ENCODE results near the gene TMPRSS11B.
"Not testable (repeated sequence)": the region's sequence is repeated elsewhere in the genome, so short reads cannot be mapped to it uniquely, and the experiment has no call there.

Gene TMPRSS11B, protein sequence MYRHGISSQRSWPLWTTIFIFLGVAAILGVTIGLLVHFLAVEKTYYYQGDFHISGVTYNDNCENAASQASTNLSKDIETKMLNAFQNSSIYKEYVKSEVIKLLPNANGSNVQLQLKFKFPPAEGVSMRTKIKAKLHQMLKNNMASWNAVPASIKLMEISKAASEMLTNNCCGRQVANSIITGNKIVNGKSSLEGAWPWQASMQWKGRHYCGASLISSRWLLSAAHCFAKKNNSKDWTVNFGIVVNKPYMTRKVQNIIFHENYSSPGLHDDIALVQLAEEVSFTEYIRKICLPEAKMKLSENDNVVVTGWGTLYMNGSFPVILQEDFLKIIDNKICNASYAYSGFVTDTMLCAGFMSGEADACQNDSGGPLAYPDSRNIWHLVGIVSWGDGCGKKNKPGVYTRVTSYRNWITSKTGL

DNA sequence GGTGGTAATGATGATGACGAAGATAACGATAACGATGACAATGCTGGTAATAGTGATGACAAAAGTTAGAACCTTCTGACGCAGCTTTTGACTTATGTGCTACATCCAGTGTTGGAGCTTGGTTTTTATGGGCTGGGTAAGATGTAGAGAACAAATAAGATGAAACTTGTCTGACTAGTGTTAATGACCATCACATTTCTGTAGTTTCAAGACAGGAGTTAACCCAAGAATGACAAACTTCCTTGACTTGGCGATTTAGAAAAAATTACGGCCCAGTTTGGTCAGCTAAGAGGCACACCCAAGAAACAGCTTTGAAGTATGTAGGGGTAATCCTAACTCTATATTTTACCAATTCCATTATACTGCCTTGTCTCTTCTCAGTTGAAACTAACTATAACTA is at the start of gene TMPRSS11B:
Gene TMPRSS11B, minus strand, starts transcription at position 101 of the 400 bp plus-strand sequence. CDS start 136 bp downstream, outside the sequence.
- DNase-seq, result no peak

DNA sequence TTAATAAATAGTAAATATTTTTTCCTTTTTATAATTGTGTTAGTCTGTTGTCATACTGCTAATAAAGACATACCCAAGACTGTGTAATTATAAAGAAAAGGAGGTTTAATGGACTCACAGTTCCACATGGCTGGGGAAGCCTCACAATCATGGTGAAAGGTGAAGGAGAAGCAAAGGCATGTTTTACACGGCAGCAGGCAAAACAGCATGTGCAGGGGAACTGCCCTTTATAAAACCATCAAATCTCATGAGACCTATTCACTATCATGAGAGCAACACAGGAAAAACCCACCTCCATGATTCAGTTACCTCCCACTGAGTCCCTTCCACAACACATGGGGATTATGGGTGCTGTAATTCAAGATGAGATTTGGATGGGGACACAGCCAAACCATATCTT is 45.8 kb upstream of the TMPRSS11B start:
- DNase-seq, result no peak

DNA sequence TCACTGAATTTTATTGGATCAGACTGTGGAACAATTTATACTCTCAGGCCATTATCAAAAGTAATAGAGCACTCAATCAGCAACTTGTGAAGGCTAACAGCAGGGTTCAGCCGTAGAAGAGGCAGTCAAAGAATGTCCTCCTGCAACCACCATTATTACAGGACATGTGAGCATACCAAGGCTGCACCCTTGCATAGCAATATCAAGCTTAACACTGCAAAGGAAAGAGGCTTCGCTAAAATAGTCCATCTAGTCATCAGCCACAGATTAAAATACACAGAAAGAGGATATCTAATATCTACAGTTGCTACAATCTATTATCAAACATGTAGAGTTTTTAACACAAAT is 42.9 kb upstream of the TMPRSS11B start:
- no peak for DNase-seq

DNA sequence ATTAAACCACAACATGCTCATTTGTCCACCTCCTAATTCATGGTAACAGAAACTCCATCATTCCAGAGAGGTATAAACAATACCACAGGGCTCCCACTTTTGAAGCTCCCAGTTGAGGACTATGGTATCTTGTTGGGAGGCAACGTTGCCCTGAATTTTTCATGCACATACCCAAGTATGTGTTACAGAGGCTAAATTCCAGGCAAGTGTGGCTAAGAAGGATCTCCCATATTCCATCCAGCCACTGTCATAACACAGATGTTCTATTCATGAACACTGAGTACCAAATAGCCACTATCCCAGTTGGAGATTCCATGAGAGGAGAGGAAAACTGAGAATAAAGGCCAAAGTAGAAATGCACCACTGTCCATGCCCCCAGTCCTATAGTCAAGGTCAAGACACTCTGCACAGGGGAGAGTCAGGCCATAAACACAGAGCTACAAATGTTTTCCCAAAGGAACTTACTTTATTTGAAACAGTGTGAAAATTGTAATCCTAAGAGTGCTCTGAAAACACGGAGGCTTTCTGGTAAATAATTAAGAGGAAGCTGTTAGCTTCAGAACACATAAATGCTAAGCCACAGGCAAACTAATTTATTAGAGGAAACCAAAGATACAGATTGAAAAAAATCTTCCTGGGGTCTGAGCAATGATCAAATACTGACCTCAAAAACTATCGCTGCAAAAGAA is 42.4 kb upstream of the TMPRSS11B start:
- no peak for DNase-seq

DNA sequence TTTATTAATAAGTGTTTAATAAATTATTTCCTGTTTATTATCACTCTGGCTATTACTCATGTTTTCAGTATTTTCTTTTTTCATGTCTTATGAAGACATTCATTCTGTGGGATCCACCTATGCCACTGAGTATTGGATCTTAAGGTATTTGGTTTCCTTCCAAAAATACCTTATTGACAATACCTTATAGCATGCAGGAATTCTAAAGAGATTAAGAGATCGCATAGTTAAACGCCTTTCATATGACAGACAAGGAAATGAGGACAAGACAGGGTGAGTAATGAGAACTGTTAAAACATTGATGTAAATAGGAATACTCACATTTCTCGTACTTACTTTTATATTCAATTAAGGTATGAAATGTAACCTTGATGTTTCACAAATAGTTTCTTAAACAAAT is 38.2 kb upstream of the TMPRSS11B start:
- DNase-seq, result no peak

DNA sequence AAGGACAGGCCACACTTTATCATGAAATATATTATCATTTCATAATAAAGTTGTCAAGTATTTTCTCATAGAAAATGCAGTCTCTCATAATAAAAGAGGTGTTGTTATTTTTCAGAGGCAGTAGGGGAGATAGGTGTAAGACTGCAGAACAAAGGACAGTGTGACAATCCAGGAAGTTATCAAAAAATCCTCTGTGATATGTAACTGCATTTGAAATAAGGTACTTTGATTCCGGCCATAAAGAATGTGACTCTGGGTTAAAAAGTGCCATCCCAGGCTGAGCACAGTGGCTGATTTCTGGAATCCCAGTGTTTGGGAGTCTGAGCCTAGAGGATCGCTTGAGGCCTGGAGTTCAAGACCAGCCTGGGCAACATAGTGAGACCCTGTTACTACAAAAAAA is 37.6 kb upstream of the TMPRSS11B start:
- DNase-seq, result no peak

DNA sequence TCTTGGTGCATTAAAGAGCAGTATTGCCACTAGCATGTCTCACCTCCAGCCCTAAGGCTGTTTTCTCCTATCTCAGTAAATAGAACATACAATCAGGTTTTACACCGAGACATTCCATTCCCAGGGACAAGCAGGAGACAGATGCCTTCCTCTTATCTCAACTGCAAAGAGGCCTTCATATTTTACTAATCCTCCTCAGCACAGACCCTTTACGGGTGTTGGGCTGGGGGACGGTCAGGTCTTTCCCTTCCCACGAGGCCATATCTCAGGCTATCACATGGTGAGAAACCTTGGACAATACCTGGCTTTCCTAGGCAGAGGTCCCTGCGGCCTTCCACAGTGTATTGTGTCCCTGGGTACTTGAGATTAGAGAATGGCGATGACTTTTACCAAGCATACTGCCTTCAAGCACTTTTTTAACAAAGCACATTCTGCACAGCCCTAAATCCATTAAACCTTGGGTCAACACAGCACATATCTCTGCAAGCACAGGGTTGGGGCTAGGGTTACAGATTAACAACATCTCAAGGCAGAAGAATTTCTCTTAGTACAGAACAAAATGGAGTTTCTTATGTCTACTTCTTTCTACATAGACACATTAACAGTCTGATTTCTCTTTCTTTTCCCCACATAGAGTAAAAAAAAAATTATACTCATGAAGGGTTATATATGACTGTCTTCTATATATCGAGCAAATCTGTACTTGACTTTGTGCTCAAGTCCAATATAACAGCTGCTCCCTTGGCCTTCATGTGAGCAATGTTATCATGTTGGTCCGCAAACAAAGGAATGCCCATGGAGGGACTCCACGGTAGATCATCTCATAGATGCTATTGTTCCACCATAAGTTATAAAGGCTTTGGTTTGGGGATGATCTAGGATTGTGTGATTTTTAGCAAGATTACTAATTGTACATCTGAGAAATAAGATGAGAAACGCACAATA is 36.6 kb upstream of the TMPRSS11B start:
- not testable (repeated sequence) for DNase-seq

DNA sequence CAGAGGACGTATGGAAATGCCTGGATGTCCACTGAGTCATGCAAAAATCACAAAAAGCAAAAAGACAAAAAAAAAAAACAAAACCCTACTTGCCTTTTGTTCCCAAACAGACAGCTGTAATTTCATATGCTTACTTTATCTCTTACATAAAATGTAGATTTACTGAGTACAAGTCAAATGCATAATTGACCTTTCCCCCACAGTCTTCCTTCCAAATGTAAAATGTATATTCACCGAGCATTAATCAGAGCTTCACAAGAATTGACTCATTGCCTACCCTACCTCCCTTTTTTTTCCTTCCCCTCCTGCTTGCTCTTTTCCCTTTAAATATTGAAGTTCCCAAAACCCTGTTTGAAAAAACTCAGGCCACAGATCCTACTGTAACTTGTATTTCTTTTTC is 32.5 kb upstream of the TMPRSS11B start:
- no peak for DNase-seq

DNA sequence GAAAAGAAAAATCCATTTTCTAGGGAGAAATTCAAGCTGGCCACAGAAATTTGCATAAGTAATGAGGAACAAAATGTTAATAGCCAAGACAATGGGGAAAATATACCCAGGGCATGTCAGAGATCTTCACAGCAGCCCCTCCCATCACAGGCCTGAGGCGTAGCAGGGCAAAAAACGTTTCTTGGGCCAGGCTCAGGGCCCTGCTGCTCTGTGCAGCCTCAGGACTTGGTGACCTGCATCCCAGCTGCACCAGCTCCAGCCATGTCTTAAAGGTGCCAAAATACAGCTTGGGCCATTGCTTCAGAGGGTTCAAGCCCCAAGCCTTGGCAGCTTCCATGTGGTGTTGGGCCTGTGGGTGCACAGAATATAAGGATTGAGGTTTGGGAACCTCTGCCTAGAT is 32.1 kb upstream of the TMPRSS11B start:
- DNase-seq, result no peak

DNA sequence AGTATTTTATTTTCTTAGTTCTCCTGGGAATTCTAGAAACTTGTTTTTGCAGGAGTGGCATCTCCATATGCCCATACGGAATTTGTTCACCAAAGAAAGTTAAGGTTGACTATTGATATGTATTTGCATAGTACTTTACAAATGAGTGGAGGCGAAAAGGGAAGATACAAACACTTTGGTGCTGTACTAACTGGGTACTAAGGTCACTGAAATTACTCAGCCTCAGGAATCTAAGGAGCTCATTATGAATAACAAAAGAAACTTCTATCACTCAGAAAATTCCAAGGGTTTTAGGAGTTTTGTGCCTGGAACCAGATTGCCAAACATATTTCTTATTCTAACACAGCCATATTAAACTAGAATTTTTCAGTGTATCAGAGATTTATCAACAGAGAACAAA is 27.4 kb upstream of the TMPRSS11B start:
- no peak for DNase-seq

DNA sequence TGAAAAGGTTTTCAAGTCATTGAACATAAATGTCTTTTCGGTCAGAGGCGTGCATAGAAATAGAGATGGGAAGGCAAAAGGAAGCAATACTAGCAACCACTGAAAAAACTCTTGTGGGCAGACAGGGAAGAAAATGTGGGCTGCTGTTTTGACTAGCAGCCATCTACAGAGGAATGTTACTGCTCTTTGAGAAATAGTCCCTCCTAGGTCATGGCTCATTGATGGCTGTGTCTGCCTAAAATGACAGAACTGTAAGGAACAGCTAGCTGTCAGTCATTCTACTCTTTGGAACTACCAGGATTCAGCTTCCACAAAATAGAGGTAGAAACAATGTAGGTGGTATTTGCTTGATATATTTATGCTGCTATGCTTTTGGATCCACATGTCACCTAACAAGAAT is 26.9 kb upstream of the TMPRSS11B start:
- DNase-seq, result no peak

DNA sequence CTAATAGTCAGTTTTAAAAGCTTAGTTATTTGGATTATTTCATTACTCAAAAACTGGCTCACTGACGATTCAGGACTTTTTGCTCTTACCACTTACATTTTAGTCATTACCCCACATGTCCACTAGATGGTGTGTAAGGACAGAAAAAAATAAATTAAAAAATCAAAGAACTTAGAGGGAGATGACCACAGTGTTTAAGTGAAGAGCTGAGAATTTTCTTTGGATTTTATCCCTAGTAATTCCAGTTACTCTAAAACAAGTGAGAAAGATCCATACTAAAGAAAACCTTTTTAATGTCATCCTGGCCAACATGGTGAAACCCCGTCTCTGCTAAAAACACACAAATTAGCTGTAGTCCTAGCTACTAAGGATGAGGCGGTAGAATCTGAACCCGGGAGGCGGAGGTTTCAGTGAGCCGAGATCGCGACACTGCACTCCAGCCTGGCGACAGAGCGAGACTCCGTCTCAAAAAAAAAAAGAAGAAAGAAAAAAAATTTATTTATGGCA is 26.4 kb upstream of the TMPRSS11B start:
- no peak for DNase-seq

DNA sequence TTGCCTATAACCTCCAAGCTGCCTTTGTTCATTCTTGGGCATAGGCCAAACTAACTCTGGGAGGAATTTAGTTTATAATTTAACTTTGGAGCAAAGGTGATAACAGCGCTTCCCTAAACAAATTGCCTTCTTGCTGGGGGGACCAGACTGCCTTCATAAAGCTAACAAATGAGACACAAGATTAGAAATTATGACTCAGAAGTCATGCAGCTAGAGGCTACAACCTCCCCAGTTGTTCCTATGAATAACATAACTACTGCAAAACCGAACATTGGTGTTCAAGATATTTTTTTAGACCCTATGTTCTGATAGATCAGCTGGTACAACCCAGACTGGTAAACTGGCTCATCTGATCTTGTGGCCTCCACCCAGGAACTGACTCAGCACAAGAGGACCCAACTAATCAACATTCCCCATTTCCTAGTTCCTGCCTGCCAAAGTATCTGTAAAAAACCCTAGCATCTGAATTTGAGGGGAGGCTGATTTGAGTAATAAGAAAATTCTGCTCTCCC is 22.0 kb upstream of the TMPRSS11B start:
- no peak for DNase-seq

DNA sequence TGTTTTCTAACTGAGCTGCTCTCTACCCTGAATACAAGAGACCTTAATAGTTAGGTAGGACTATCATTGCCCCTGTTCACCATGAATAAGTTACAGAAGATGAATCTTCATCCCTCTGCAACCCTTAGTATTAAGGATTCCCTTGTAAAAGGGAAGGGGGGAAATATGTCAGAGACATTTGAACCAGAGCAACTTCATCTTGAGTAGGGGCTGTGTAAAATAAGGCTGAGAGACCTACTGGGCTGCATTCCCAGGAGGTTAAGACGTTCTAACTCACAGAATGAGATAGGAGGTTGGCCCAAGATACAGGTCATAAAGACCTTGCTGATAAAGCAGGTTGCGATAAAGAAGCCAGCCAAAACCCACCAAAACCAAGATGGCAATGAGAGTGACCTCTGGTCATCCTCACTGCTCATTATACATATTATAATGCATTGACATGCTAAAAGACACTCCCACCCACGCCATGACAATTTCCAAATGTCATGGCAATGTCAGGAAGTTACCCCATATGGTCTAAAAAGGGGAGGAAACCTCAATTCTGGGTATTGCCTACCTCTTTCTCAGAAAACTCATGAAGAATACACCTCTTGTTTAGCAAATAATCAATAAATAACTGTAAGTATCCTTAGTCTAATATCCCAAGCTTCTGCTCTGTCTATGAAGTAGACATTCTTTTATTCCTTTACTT is 19.5 kb upstream of the TMPRSS11B start:
- no peak for DNase-seq

DNA sequence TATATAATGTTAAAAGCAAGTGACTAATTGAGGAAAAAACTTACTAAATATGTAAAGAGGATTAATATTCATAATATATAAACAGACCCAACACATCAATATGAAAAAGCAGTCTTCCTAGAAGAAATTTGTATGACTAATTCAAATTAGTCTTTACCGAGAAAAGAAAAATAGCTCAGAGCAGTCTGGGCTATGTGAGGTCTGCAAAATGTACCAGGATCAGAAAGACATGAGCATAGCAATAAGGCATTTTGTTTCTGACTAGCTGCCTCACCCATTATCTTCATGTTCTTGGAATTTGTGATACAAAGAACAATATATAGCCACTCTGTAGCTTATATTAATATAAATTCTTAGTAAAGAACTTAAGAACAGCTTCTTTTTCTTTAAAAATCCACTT is 13.7 kb upstream of the TMPRSS11B start:
- DNase-seq, result no peak

DNA sequence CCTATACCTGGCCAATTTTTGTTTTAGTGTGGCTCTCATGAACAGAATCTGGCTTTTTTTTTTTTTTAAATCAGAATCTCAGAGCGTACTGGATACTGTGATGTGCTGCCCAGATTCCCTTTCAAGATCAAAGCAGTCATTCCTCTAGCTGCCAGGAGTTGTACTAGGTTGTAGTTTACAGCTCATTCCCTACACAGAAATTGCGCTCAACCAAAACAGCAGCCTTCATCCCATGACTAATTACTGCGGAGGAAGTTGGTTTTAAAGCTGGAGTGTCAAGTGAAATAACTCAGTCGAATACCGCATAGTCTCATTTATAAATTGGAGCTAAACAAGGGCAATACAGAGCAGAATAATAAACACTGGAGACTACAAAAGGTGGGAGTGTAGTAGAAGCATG is 12.2 kb upstream of the TMPRSS11B start:
- DNase-seq, result no peak

DNA sequence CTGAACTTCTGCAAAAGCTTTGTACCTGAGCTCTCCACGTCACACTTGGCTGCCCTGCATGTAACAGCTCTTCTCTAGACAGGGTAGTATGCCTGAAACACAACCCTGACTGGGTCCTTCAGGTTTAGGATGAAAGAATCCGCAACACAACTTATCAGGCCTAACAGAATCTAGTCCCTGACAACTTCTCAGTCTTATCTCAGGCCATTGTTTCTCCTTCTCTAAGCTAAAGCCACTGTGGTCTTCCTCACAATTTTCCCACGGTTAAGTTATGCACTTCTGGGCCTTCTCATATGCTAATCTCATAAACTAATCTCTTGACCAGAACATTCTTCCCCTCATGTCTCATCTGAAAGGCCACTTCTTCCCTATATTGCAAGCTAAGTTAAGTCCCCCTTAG is 10.8 kb upstream of the TMPRSS11B start:
- no peak for DNase-seq

DNA sequence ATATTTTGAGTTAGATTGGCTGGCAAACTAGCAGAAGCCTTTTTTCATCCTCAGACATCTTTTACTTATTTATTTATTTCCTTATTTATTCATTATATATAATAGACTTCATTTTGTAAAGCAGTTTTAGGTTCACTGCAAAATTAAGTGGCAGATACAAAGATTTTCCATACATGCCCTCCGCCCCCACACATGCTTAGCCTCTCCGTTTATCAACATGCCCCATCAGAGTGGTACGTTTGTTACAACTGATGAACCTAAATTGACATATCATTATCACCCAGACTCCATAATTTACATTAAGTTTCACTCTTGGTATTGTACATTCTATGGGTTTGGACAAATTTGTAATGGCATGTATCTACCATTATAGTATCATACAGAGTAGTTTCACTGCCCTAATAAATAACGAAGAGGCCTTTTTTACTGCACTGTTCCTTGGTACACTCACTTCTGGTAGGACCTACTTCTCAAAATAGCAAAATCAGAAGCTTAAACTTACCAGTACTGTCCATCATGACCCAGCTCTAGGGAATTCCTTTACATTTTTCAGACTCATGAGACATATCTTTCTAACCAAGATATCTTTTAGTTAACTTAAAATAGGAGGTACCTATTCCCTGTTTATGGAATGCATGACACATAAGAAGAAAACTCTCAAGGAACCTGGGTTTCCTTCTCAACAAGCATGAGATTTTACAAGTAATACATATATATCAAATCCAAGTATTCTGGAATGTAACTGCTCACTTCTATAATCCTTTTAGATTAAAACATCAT is 4.8 kb upstream of the TMPRSS11B start:
- no peak for DNase-seq

DNA sequence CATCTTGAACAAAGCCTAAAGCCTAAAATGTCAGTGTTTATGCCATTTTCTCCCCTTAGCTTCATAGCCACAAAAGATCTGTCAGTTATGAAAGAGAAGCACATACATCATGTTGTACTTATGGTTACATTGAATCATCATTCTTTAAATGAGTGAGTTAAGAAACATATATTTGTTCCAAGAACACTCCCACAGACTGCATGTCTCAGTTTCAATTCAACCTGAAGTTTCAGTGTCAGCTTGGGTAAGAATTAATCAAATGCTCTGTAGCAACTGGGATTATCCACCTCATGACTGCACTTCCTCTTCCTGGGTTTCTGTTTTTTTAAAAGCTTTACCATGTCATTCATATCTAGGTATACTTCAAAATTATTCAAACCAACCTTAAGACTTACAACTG is 3.9 kb upstream of the TMPRSS11B start:
- no peak for DNase-seq

DNA sequence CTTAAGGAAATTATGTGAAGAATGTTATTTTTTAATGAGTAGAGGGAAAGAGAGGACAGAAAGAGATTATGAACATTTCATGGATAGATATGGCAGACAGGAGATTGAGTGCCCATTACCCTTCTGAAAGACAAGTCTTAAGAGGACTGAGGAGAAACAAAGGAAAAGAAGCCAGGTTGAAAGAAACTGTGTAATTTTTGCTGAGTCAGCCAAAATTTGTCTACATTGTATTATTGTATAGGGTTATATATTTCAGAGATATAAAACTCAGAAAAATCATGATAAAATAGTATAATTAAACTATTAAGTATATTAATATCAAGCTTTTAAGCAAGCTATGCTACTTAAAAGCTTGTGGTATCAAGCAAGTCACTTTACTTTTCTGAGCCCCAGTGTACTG is 4.9 kb downstream of the TMPRSS11B start:
- DNase-seq, result no peak

DNA sequence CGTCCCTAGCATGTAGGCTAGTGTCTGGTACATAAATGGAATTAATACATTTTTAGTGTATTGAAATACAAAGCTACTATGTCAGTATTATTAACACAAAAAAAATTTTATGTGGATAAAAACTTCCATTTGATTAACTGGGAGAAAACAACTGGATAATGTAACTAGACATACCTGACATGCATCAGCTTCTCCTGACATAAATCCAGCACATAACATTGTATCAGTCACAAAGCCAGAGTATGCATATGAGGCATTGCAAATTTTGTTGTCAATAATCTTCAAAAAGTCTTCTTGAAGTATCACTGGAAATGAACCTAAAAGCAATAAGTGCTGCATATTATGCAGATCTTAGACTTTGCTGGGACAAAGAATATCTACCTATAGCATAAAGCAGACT is 16.9 kb downstream of the TMPRSS11B start:
- no peak for DNase-seq

DNA sequence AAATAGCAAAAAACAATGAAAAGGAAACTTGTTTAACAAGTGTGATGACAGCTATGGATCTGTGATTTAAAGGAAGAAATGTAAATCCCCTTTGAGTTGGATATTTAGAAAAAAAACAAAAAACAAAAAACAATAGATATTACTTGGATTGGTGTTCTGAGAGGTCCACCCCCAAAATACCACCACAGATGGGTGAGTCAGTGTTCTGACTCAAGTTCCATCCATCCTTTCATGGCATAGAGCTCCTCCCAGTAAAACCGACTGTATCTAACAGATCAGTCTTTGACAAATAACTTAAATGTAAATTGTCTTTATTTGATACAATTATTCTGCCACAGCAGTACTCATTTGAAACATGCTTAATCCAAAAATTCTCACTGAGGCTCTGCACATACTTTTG is 27.4 kb downstream of the TMPRSS11B start:
- no peak for DNase-seq

Data from NCI-H2171 (cell line).